ENCODE data around the gene CAMK1D.

- TF ChIP-seq EZH2 (IDR thresholded peaks at IDR 0.05; ENCODE audit: borderline replicate concordance, low read length) = no peak
- TF ChIP-seq, protein P1, sequence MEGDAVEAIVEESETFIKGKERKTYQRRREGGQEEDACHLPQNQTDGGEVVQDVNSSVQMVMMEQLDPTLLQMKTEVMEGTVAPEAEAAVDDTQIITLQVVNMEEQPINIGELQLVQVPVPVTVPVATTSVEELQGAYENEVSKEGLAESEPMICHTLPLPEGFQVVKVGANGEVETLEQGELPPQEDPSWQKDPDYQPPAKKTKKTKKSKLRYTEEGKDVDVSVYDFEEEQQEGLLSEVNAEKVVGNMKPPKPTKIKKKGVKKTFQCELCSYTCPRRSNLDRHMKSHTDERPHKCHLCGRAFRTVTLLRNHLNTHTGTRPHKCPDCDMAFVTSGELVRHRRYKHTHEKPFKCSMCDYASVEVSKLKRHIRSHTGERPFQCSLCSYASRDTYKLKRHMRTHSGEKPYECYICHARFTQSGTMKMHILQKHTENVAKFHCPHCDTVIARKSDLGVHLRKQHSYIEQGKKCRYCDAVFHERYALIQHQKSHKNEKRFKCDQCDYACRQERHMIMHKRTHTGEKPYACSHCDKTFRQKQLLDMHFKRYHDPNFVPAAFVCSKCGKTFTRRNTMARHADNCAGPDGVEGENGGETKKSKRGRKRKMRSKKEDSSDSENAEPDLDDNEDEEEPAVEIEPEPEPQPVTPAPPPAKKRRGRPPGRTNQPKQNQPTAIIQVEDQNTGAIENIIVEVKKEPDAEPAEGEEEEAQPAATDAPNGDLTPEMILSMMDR (conservative IDR thresholded peaks at IDR 0.05 in 1 of 2, IDR thresholded peaks at IDR 0.05 in 1 of 2; ENCODE audit: extremely low read depth in 1 of 2, insufficient read depth in 1 of 2, low read depth in 1 of 2, low read length in 2 of 2) = no peak
Observed at GRCh38 chr10:12600652-12601051, 251.3 kb downstream of the CAMK1D start.
